NK-92 treated with Interleukin-12 subunit alpha and Interleukin-12 subunit beta, amount 100 ng/mL, for 24 hours (cell line): ENCODE measurements around the gene FBXW8.

Experiments used
- DNase-seq: peaks from one replicate; lab custom pipeline; 2025; lab: John Stamatoyannopoulos, UW

FBXW8 gene

GRCh38 chr12:117037289-117038022 is 126.7 kb downstream of the FBXW8 start:
- no peak for DNase-seq

- DNase-seq: no peak
Observed at GRCh38 chr12:117038023-117038680, 127.4 kb downstream of the FBXW8 start.

GRCh38 chr12:117038919-117039318 is 128.2 kb downstream of the FBXW8 start:
- DNase-seq: no peak

GRCh38 chr12:117039891-117040309 is 129.2 kb downstream of the FBXW8 start:
- no peak for DNase-seq

GRCh38 chr12:117040496-117040895 is 129.7 kb downstream of the FBXW8 start:
- DNase-seq: no peak

GRCh38 chr12:117041798-117042170 is 131.0 kb downstream of the FBXW8 start:
- no peak for DNase-seq

- no peak for DNase-seq
Observed at GRCh38 chr12:117042171-117042842, 131.6 kb downstream of the FBXW8 start.

GRCh38 chr12:117042862-117043261 is 132.1 kb downstream of the FBXW8 start:
- no peak for DNase-seq

GRCh38 chr12:117044311-117044710 is 133.6 kb downstream of the FBXW8 start:
- DNase-seq: no peak

- DNase-seq: no peak
Observed at GRCh38 chr12:117044790-117045159, 134.0 kb downstream of the FBXW8 start.

GRCh38 chr12:117045160-117046010 is 134.6 kb downstream of the FBXW8 start:
- no peak for DNase-seq

GRCh38 chr12:117046011-117046369 is 135.2 kb downstream of the FBXW8 start:
- DNase-seq: no peak

- DNase-seq: no peak
Observed at GRCh38 chr12:117046425-117046824, 135.7 kb downstream of the FBXW8 start.

- no peak for DNase-seq
Observed at GRCh38 chr12:117046861-117047530, 136.2 kb downstream of the FBXW8 start.

- no peak for DNase-seq
Observed at GRCh38 chr12:117047810-117048584, 137.2 kb downstream of the FBXW8 start.

- no peak for DNase-seq
Observed at GRCh38 chr12:117048585-117048904, 137.8 kb downstream of the FBXW8 start.

- no peak for DNase-seq
Observed at GRCh38 chr12:117049295-117049694, 138.5 kb downstream of the FBXW8 start.

- DNase-seq: no peak
Observed at GRCh38 chr12:117050060-117050459, 139.3 kb downstream of the FBXW8 start.

- no peak for DNase-seq
Observed at GRCh38 chr12:117051380-117051779, 140.6 kb downstream of the FBXW8 start.

GRCh38 chr12:117052386-117053049 is 141.8 kb downstream of the FBXW8 start:
- no peak for DNase-seq

- no peak for DNase-seq
Observed at GRCh38 chr12:117053050-117053400, 142.3 kb downstream of the FBXW8 start.
